Astrocyte (in vitro differentiated cells and primary cell): ENCODE measurements around the gene ITGB2. TPM values are rescaled to one million over a fixed set of nuclear protein-coding genes. Genes with fewer than 3 reads are reported as not detected.

Experiments used
- DNase-seq: peaks from one replicate; pipeline ENCODE4 v3.0.0-alpha.2; 2010; ENCODE audit warnings: low read depth
- FAIRE-seq: peaks from 2 replicates; lab custom pipeline; 2011; peaks lifted over from hg19 to GRCh38; lab: Jason Lieb, UNC
- H2AFZ ChIP-seq: 2 replicates; pipeline ENCODE4 v1.6.0; 2012; ENCODE audit warnings: low read depth, low read length, inconsistent platforms
- H3K27ac ChIP-seq: 2 replicates; pipeline ENCODE4 v1.5.1; 2011; ENCODE audit warnings: low read depth, low read length, inconsistent platforms
- H3K27me3 ChIP-seq: 2 replicates; pipeline ENCODE4 v1.6.0; 2011; ENCODE audit warnings: low read length, inconsistent platforms; ENCODE audit not compliant: insufficient read depth
- H3K36me3 ChIP-seq: 2 replicates; pipeline ENCODE4 v1.5.1; 2011; ENCODE audit warnings: low read length, inconsistent platforms; ENCODE audit not compliant: insufficient read depth
- H3K4me1 ChIP-seq: 2 replicates; pipeline ENCODE4 v1.5.1; 2011; ENCODE audit warnings: low read length, inconsistent platforms; ENCODE audit not compliant: insufficient read depth
- H3K4me2 ChIP-seq: 2 replicates; pipeline ENCODE4 v1.6.0; 2012; ENCODE audit warnings: low read length, inconsistent platforms
- H3K4me3 ChIP-seq: 2 replicates; pipeline ENCODE4 v1.5.1; 2011; ENCODE audit warnings: low read depth, mild to moderate bottlenecking, low read length, inconsistent platforms; ENCODE audit not compliant: insufficient read depth
- H3K79me2 ChIP-seq: 2 replicates; pipeline ENCODE4 v1.6.0; 2012; ENCODE audit warnings: mild to moderate bottlenecking, low read length, inconsistent platforms; ENCODE audit not compliant: insufficient read depth
- H3K9ac ChIP-seq: 2 replicates; pipeline ENCODE4 v1.6.0; 2012; ENCODE audit warnings: mild to moderate bottlenecking, low read length, inconsistent platforms
- H3K9me3 ChIP-seq: 2 replicates; pipeline ENCODE4 v1.5.1; 2012; ENCODE audit warnings: low read depth, mild to moderate bottlenecking, low read length, inconsistent platforms; ENCODE audit not compliant: insufficient read depth
- H4K20me1 ChIP-seq: 2 replicates; pipeline ENCODE4 v1.6.0; 2012; ENCODE audit warnings: low read length, inconsistent platforms; ENCODE audit not compliant: insufficient read depth
- H3K27ac Mint-ChIP-seq: one replicate; pipeline ENCODE4 v1.8.0; 2021; ENCODE audit warnings: mild to moderate bottlenecking, mixed read lengths; ENCODE audit not compliant: unreplicated experiment
- H3K27me3 Mint-ChIP-seq: one replicate; pipeline ENCODE4 v1.8.0; 2021; ENCODE audit warnings: low read depth, mixed read lengths; ENCODE audit not compliant: unreplicated experiment
- H3K36me3 Mint-ChIP-seq: one replicate; pipeline ENCODE4 v1.8.0; 2021; ENCODE audit warnings: low read depth, mixed read lengths; ENCODE audit not compliant: unreplicated experiment
- H3K4me1 Mint-ChIP-seq: one replicate; pipeline ENCODE4 v1.8.0; 2021; ENCODE audit warnings: low read depth, mixed read lengths; ENCODE audit not compliant: unreplicated experiment
- H3K4me3 Mint-ChIP-seq: one replicate; pipeline ENCODE4 v1.8.0; 2021; ENCODE audit warnings: mild to moderate bottlenecking, moderate library complexity, mixed read lengths; ENCODE audit not compliant: unreplicated experiment
- H3K9me3 Mint-ChIP-seq: one replicate; pipeline ENCODE4 v1.8.0; 2021; ENCODE audit warnings: mild to moderate bottlenecking, mixed read lengths; ENCODE audit not compliant: unreplicated experiment
- EZH2 ChIP-seq: IDR thresholded peaks from 2 replicates; pipeline ENCODE4 v1.6.1; 2012; ENCODE audit warnings: mild to moderate bottlenecking, low read length, inconsistent platforms; ENCODE audit not compliant: insufficient read depth
- total RNA-seq: library from RNA; stranded (reverse); gene quantifications from 2 replicates; pipeline ENCODE4 v1.2.1, GENCODE V29; 2021
- TF ChIP-seq, protein P1 (sequence below): IDR thresholded peaks from 2 replicates; pipeline ENCODE4 v1.5.1; 2011; ENCODE audit warnings: low read depth, mild to moderate bottlenecking, inconsistent platforms, low read length, moderate library complexity; ENCODE audit not compliant: insufficient read depth

Gene ITGB2
- total RNA-seq, 1 donor from 2014 or later, result 0.61 TPM

DNA sequence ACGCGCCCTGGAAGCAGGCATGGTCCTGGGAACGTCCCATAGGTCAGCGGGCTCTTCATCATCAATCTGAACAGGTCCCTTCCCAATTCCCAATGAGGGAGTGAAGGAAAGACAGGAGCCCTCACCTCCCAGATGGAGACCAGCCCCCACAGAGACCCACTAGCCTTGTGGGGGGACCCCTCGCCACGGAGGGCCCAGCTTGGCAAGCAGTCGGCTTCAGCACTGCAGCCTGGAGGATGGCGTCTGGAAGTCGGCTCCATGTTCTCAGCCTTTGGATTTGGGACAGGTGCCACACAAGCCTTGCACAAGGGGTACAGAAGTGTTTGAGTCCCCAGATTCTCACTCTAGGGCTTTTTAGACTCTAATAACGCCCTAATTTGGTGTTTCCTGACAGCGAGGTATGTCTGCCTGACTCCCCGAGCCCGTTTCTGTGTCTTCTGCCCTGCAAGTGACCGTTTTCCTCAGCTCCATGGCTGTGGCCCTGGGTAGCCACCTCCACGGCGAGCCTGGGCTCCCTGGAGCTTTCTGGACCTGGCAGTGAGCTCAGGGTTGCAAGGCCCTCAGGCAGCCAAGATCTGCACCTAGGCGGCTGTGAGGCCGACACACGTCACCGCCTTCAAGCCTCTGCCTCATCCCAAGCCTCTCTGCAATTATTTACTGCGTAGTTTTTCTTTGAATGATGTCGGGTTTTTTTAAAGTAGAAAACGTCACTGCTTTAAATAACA, 77.8 kb downstream of the ITGB2 start:
- H3K27me3 ChIP-seq, result peaks cover 11% of the 10 kb centered on the region
- H3K79me2 ChIP-seq, result no peaks in the 10 kb centered on the region
- DNase-seq, result no peak
- Mint-ChIP-seq H3K27me3 (peaks cover 51% of the 10 kb centered on the region), H3K27ac (no peak overlapping the region), H3K36me3 (peaks cover 6% of the 10 kb centered on the region), H3K4me1 (peaks cover 7% of the 10 kb centered on the region), H3K9me3 (peaks cover 6% of the 10 kb centered on the region), H3K4me3 (no peak overlapping the region)
- H3K36me3 ChIP-seq, result no peaks in the 10 kb centered on the region
- H3K27ac ChIP-seq, result no peak overlapping the region
- H3K9ac ChIP-seq, result no peak overlapping the region
- H2AFZ ChIP-seq, result no peak overlapping the region
- H3K9me3 ChIP-seq, result no peaks in the 10 kb centered on the region
- H3K4me3 ChIP-seq, result no peak overlapping the region
- H3K4me2 ChIP-seq, result no peak overlapping the region
- no peak for FAIRE-seq
- peaks cover 12% of the 10 kb centered on the region for H3K4me1 ChIP-seq
- H4K20me1 ChIP-seq, result peaks cover 16% of the 10 kb centered on the region
- TF ChIP-seq EZH2, result no peak
- TF ChIP-seq, protein P1, sequence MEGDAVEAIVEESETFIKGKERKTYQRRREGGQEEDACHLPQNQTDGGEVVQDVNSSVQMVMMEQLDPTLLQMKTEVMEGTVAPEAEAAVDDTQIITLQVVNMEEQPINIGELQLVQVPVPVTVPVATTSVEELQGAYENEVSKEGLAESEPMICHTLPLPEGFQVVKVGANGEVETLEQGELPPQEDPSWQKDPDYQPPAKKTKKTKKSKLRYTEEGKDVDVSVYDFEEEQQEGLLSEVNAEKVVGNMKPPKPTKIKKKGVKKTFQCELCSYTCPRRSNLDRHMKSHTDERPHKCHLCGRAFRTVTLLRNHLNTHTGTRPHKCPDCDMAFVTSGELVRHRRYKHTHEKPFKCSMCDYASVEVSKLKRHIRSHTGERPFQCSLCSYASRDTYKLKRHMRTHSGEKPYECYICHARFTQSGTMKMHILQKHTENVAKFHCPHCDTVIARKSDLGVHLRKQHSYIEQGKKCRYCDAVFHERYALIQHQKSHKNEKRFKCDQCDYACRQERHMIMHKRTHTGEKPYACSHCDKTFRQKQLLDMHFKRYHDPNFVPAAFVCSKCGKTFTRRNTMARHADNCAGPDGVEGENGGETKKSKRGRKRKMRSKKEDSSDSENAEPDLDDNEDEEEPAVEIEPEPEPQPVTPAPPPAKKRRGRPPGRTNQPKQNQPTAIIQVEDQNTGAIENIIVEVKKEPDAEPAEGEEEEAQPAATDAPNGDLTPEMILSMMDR, result no peak

DNA sequence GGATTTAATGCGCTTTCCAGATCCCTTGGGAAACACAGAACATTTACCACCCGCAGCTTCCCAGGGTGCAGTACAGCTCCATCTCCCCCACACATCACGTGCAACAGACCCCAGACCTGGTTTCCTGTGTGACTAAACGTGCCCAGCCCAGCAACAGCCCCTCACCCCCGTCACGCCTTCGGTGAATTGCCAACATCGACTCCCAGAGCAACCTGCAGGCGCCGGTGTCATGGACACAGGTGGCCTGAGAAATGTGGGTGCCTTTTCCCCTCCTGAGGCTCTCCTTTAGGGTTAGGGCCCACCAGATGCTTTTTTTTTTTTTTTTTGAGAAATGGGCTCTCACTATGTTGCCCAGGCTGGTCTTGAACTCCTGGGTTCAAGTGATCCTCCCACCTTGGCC, 78.6 kb downstream of the ITGB2 start:
- Histone ChIP-seq H3K36me3 (no peaks in the 10 kb centered on the region), H3K27ac (no peak overlapping the region), H3K9ac (no peak overlapping the region), H3K27me3 (peaks cover 11% of the 10 kb centered on the region), H2AFZ (no peak overlapping the region), H3K79me2 (no peaks in the 10 kb centered on the region), H3K4me3 (no peak overlapping the region), H3K4me1 (peaks cover 12% of the 10 kb centered on the region), H3K4me2 (no peak overlapping the region), H3K9me3 (no peaks in the 10 kb centered on the region), H4K20me1 (peaks cover 8% of the 10 kb centered on the region)
- Mint-ChIP-seq H3K4me1 (peaks cover 7% of the 10 kb centered on the region), H3K4me3 (no peak overlapping the region), H3K27ac (no peak overlapping the region), H3K9me3 (peaks cover 6% of the 10 kb centered on the region), H3K36me3 (peaks cover 2% of the 10 kb centered on the region), H3K27me3 (peaks cover 51% of the 10 kb centered on the region)
- no peak for FAIRE-seq
- DNase-seq, result no peak
- TF ChIP-seq, protein P1, result no peak
- TF ChIP-seq EZH2, result no peak

DNA sequence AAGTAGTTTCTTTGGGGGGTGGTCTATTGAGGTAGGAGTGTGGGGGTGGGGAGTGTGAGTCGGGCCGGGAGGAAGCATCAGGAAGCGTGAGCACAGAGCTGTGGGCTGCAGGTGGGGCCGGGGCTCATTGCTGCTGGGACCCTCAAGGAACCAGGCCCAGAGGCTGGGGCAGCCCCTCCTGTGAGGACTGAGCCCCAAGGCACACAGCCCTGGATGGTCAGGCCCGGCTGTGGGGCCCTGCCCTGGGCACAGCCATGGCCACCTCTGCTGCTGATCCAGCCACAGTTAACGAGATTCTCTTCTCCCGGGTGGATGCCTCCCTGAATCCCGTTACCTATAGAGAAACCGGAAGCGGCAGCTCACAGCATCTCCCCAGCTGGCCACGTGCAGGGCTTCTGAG, 79.9 kb downstream of the ITGB2 start:
- no peaks in the 10 kb centered on the region for H3K36me3 ChIP-seq
- Mint-ChIP-seq H3K4me3 (no peak overlapping the region), H3K27ac (no peak overlapping the region), H3K27me3 (peaks cover 53% of the 10 kb centered on the region), H3K9me3 (peaks cover 6% of the 10 kb centered on the region), H3K36me3 (no peaks in the 10 kb centered on the region), H3K4me1 (peaks cover 8% of the 10 kb centered on the region)
- H3K4me2 ChIP-seq, result no peak overlapping the region
- H3K9ac ChIP-seq, result no peak overlapping the region
- peaks cover 11% of the 10 kb centered on the region for H3K27me3 ChIP-seq
- H3K9me3 ChIP-seq, result no peaks in the 10 kb centered on the region
- DNase-seq, result no peak
- no peak overlapping the region for H3K4me3 ChIP-seq
- H3K27ac ChIP-seq, result no peak overlapping the region
- no peak for FAIRE-seq
- no peak overlapping the region for H2AFZ ChIP-seq
- no peaks in the 10 kb centered on the region for H3K79me2 ChIP-seq
- H3K4me1 ChIP-seq, result peaks cover under 1% of the 10 kb centered on the region
- no peaks in the 10 kb centered on the region for H4K20me1 ChIP-seq
- TF ChIP-seq, protein P1, result no peak
